HepG2 (cell line): ENCODE data around the gene NT5C2. TPM values are rescaled to one million over a fixed set of nuclear protein-coding genes. Genes with fewer than 3 reads are reported as not detected.

Source experiments
- ATAC-seq: fragments of 200-7000 bp; cut with Tn5 transposase; 3 replicates; pipeline ENCODE4 v1.9.1; 2020; ENCODE audit warnings: mild to moderate bottlenecking, moderate library complexity
- BruUV-seq: library from RNA; stranded (reverse); fragments of 400-500 nt; replicated peaks from 2 replicates; lab custom pipeline; 2021; lab: Mats Ljungman, UMichigan
- CTCF ChIA-PET: fragments of 300-600 bp; formaldehyde crosslinking; extraction: SDS; loops from one replicate; lab custom pipeline; 2021; ENCODE audit warnings: low total read pairs, inconsistent platforms, low intra/inter-chr PET ratio; lab: Yijun Ruan, JAX
- POLR2A ChIA-PET: fragments of 350-600 bp; sonication (Branson Sonifier 250); formaldehyde crosslinking; loops from one replicate; lab custom pipeline; 2020; ENCODE audit warnings: antibody characterized with exemption, inconsistent platforms; lab: Yijun Ruan, JAX
- DNase-seq: peaks from one replicate; pipeline ENCODE4 v3.0.0-alpha.2; 2015; ENCODE audit warnings: low spot score
- FAIRE-seq: peaks from 3 replicates; lab custom pipeline; 2011; peaks lifted over from hg19 to GRCh38; lab: Jason Lieb, UNC
- H2AFZ ChIP-seq: one replicate; pipeline ENCODE4 v1.6.1; 2011; ENCODE audit warnings: low read length, inconsistent platforms
- H3K27ac ChIP-seq: fragments of 300-600 bp; 3 replicates; pipeline ENCODE4 v1.8.0; 2011; ENCODE audit warnings: mixed run types, mild to moderate bottlenecking, mixed read lengths, low read length, inconsistent platforms; ENCODE audit not compliant: insufficient read depth; ENCODE audit errors: extremely low read length
- H3K27me3 ChIP-seq, 2 experiments: fragments of 200-600 bp in 1 of 2; 2 replicates in 1 of 2; 3 replicates in 1 of 2; pipeline versions ENCODE4 v1.6.0 to v1.8.0; 2011; ENCODE audit warnings: low read length in 2 of 2, mild to moderate bottlenecking in 2 of 2, moderate library complexity in 2 of 2, inconsistent platforms in 1 of 2; ENCODE audit not compliant: insufficient read depth in 2 of 2, control insufficient read depth in 1 of 2
- H3K36me3 ChIP-seq, 2 experiments: fragments of 200-600 bp in 1 of 2; replicated peaks in 1 of 2; 2 replicates in 1 of 2; 3 replicates in 1 of 2; pipeline versions ENCODE4 v1.5.1 to v1.8.0; 2011; ENCODE audit warnings: low read length in 2 of 2, inconsistent platforms in 1 of 2; ENCODE audit not compliant: insufficient read depth in 2 of 2, control insufficient read depth in 1 of 2
- H3K4me1 ChIP-seq: 2 replicates; pipeline ENCODE4 v1.5.1; 2012; ENCODE audit warnings: low read length, inconsistent platforms; ENCODE audit not compliant: insufficient read depth
- H3K4me2 ChIP-seq: 2 replicates; pipeline ENCODE4 v1.6.0; 2011; ENCODE audit warnings: low read depth, low read length, inconsistent platforms
- H3K4me3 ChIP-seq, 3 experiments: fragments of 200-600 bp in 1 of 3; sonication (generic), shearing (Covaris generic) in 1 of 3; replicated peaks in 1 of 3; 2 replicates each; pipeline ENCODE4 v1.5.1; 2011 to 2016; ENCODE audit warnings: low read length in 3 of 3, inconsistent platforms in 2 of 3, low read depth in 2 of 3, mild to moderate bottlenecking in 2 of 3, control low read depth in 1 of 3, mixed read lengths in 1 of 3; ENCODE audit not compliant: insufficient read depth in 1 of 3
- H3K79me2 ChIP-seq: one replicate; pipeline ENCODE4 v1.6.1; 2011; ENCODE audit warnings: low read length, inconsistent platforms; ENCODE audit not compliant: insufficient read depth
- H3K9ac ChIP-seq: 2 replicates; pipeline ENCODE4 v1.6.0; 2011; ENCODE audit warnings: mild to moderate bottlenecking, low read depth, low read length, inconsistent platforms; ENCODE audit not compliant: insufficient read depth
- H3K9me3 ChIP-seq: 2 replicates; pipeline ENCODE4 v1.5.1; 2012; ENCODE audit warnings: mild to moderate bottlenecking, low read length
- H4K20me1 ChIP-seq: 2 replicates; pipeline ENCODE4 v1.6.0; 2011; ENCODE audit warnings: inconsistent platforms, mild to moderate bottlenecking, low read length, moderate library complexity; ENCODE audit not compliant: insufficient read depth
- CSRNP1 ChIP-seq: sonication (generic); formaldehyde crosslinking; IDR thresholded peaks from 2 replicates; pipeline ENCODE4 v1.8.1; 2023; ENCODE audit warnings: mild to moderate bottlenecking, missing genetic modification reagents
- MAZ ChIP-seq, 2 experiments: sonication (generic) in 1 of 2; formaldehyde crosslinking in 1 of 2; IDR thresholded peaks; 2 replicates each; pipeline versions ENCODE4 v1.5.0 to v1.6.1; 2012 to 2020; ENCODE audit warnings: low read depth in 2 of 2, mild to moderate bottlenecking in 2 of 2, borderline replicate concordance in 1 of 2, improper control_type of control experiment in 1 of 2, low read length in 1 of 2, missing genetic modification reagents in 1 of 2, moderate library complexity in 1 of 2
- STAT5B ChIP-seq: sonication (generic); formaldehyde crosslinking; IDR thresholded peaks from 2 replicates; pipeline ENCODE4 v1.4.0; 2020; ENCODE audit warnings: missing genetic modification reagents
- UBTF ChIP-seq: sonication (generic); formaldehyde crosslinking; IDR thresholded peaks from 2 replicates; pipeline ENCODE4 v1.4.0; 2020; ENCODE audit warnings: mild to moderate bottlenecking, missing genetic modification reagents
- ZNF260 ChIP-seq: sonication (generic); formaldehyde crosslinking; IDR thresholded peaks from 2 replicates; pipeline ENCODE4 v1.4.0; 2020; ENCODE audit warnings: missing genetic modification reagents, low read depth, mild to moderate bottlenecking, borderline replicate concordance
- ZNF432 ChIP-seq: sonication (generic); formaldehyde crosslinking; IDR thresholded peaks from 2 replicates; pipeline ENCODE4 v1.5.0; 2020; ENCODE audit warnings: missing genetic modification reagents, mild to moderate bottlenecking, borderline replicate concordance
- ZNF468 ChIP-seq: sonication (generic); formaldehyde crosslinking; IDR thresholded peaks from 2 replicates; pipeline ENCODE4 v1.8.0; 2022; ENCODE audit warnings: mild to moderate bottlenecking, moderate library complexity, missing genetic modification reagents
- ZNF501 ChIP-seq: sonication (generic); formaldehyde crosslinking; IDR thresholded peaks from 2 replicates; pipeline ENCODE4 v1.5.1; 2020; ENCODE audit warnings: mild to moderate bottlenecking, moderate library complexity, missing genetic modification reagents
- ZNF567 ChIP-seq: sonication (generic); formaldehyde crosslinking; IDR thresholded peaks from 2 replicates; pipeline ENCODE4 v1.8.1; 2023; ENCODE audit warnings: mild to moderate bottlenecking, missing genetic modification reagents, borderline replicate concordance
- in situ Hi-C: cut with HindIII; loops from 2 replicates; pipeline ENCODE4 v1.10.0; 2017; ENCODE audit warnings: low pct_unique_long_range_greater_than_20kb; ENCODE audit not compliant: extremely low pct_ligation_motif_present
- intact Hi-C: fragments of 100-400 bp; cut with micrococcal nuclease; formaldehyde crosslinking; loops from one replicate; pipeline ENCODE4 v1.10.0; 2022; ENCODE audit not compliant: unreplicated experiment
- polyA plus RNA-seq, 8 experiments: library from polyadenylated mRNA; depleted of rRNA in 3 of 8; stranded (reverse) in 7 of 8; unstranded in 1 of 8; fragments of >200 nt; fragmentation: Illumina TruSeq in 4 of 8; extraction: Trizol in 4 of 8; gene quantifications; 2 replicates each; pipeline versions ENCODE4 v1.2.1 to v1.2.3, GENCODE V29; 2011 to 2016; ENCODE audit warnings: low read depth in 4 of 8, missing spikeins in 1 of 8, mixed read lengths in 1 of 8; ENCODE audit not compliant: insufficient read depth in 1 of 8
- total RNA-seq, 5 experiments: library from RNA; depleted of rRNA; stranded (reverse); fragments of >200 nt; fragmentation: Illumina TruSeq; extraction: Trizol; gene quantifications; 2 replicates each; pipeline ENCODE4 v1.2.3, GENCODE V29; 2016; ENCODE audit warnings: low read depth in 1 of 5

The NT5C2 gene
- total and polyA plus RNA-seq, 2 of the 13 experiments (the other 11 are each of a cell fraction or from before 2014, with no cell fraction given) = 40.6 to 55.2 TPM

GRCh38 chr10:103171278-103171677, 21.8 kb downstream of the NT5C2 start (continued):
- TF ChIP-seq UBTF (CRISPR knock-in tag) = no peak
- no peak for TF ChIP-seq ZNF501 (CRISPR knock-in tag)

GRCh38 chr10:103168438-103168837, 24.6 kb downstream of the NT5C2 start:
- BruUV-seq = no TSS peak
- Histone ChIP-seq H2AFZ (no peak overlapping the region), H3K9me3 (no peaks in the 10 kb centered on the region), H3K4me2 (no peak overlapping the region), H3K4me1 (peaks cover 10% of the 10 kb centered on the region)
- ATAC-seq (no peak), DNase-seq (no peak), FAIRE-seq (peak; percentile 4)
- ChIA-PET CTCF (no interaction called here), POLR2A (no interaction called here)
- intact Hi-C loops = no loop called here
- TF ChIP-seq ZNF432 (CRISPR knock-in tag) (no peak), MAZ (IDR thresholded peaks at IDR 0.05; ENCODE audit: borderline replicate concordance, low read depth, low read length) (no peak), MAZ (CRISPR knock-in tag; IDR thresholded peaks at IDR 0.05; ENCODE audit: low read depth) (no peak), ZNF468 (no peak), STAT5B (no peak), ZNF567 (no peak), CSRNP1 (CRISPR knock-in tag) (no peak), ZNF260 (no peak)
- TF ChIP-seq, all 625 proteins: peak for 0
- in situ Hi-C loops = no loop called here
- no peak overlapping the region for H3K4me3 ChIP-seq
- no peak overlapping the region for H3K27ac ChIP-seq
- H4K20me1 ChIP-seq = no peaks in the 10 kb centered on the region
- H3K79me2 ChIP-seq = peaks cover 3% of the 10 kb centered on the region
- peaks cover 5 to 23% of the 10 kb centered on the region in 2 experiments; a peak in 4 of 5 replicates for H3K36me3 ChIP-seq
- H3K27me3 ChIP-seq = no peaks in the 10 kb centered on the region
- H3K9ac ChIP-seq = no peak overlapping the region
